ENCODE results near the gene GALR2.

DNA sequence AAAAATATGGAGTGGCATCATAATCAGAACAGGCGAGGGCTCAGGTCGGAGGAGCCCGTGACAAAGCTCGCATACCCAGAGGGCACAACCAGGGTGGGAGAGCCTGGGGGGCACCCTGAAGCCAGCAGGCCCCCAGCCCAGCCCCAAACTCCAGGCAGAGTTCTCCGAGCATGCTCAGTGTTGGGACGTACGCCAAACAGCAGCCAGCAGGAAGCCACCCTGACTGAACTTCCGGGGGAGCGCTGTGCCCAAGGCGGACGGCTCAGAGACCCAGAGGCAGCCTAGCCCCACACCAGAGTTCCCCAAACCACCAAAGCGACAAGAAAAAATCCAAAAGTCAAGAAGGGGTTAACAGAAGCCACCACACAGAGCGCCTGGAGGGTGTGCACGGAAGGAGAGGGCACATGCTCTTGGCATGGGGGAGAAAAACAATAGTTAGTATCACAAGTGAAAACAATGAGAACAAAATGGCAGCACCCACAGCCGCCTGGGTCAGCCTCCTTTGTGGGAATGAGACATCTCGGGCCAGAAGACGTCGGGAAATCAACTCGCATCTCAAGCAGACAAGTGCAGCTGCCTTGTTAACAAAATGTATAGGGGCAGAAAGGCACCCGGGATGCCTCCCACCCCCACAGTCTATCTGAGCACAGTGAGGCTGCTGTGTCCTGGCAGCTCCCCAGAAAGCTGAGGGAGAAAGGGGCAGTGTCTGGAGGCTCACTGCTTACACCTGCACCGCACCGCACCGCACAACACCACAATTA lies 17.1 kb downstream of the GALR2 start:
- no peak for TF ChIP-seq POLR2A (IDR thresholded peaks at IDR 0.05; ENCODE audit: extremely low read depth, insufficient read length)
- TF ChIP-seq, protein P1, sequence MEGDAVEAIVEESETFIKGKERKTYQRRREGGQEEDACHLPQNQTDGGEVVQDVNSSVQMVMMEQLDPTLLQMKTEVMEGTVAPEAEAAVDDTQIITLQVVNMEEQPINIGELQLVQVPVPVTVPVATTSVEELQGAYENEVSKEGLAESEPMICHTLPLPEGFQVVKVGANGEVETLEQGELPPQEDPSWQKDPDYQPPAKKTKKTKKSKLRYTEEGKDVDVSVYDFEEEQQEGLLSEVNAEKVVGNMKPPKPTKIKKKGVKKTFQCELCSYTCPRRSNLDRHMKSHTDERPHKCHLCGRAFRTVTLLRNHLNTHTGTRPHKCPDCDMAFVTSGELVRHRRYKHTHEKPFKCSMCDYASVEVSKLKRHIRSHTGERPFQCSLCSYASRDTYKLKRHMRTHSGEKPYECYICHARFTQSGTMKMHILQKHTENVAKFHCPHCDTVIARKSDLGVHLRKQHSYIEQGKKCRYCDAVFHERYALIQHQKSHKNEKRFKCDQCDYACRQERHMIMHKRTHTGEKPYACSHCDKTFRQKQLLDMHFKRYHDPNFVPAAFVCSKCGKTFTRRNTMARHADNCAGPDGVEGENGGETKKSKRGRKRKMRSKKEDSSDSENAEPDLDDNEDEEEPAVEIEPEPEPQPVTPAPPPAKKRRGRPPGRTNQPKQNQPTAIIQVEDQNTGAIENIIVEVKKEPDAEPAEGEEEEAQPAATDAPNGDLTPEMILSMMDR (IDR thresholded peaks at IDR 0.05; ENCODE audit: low read depth, low read length), result no peak
- TF ChIP-seq, protein P2, sequence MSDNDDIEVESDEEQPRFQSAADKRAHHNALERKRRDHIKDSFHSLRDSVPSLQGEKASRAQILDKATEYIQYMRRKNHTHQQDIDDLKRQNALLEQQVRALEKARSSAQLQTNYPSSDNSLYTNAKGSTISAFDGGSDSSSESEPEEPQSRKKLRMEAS (IDR thresholded peaks at IDR 0.05; ENCODE audit: low read depth, low read length), result no peak
